ENCODE measurements around the gene EIF1.

DNA sequence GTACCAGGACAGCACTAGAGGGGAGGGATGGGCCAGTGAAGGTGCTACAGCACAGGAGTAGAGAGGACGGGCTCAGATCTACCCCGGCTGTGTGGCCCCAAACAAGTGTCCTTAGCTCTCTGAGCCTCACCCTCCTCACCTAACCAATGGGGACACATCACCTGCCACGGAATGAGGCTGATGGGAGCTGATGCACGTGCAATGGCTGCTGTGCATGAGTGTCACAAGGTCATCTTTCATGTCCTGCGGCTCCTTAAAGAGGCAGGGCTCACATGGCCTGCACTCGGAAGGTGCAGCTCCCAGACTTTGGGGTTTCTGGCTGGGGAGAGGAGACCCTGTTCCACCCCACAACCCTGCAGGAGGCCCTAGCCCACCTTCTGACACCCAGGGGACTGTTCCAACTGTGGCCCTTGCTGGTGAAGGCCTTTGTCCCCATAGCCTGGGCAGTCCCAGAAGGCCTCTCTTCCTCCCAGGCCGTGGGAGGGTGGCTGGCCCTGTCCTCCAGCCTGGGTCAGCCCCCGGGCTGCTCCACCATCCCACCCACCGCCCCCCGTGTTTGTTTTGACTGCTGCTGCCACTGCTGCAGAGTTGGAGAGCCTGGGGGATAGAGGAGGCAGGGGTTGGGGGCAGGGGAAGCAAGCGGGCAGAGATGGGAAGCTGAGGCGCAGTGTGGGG is 35.3 kb downstream of the EIF1 start:
- TF ChIP-seq CTCF (conservative IDR thresholded peaks at IDR 0.05; ENCODE audit: low read length) (no peak), EZH2phosphoT487 (IDR thresholded peaks at IDR 0.05; ENCODE audit: borderline replicate concordance, low read depth, low read length) (no peak)

Measured in OCI-LY7 (cell line).